COLO829 (cell line): Measurements from ENCODE around the gene SLC6A6.
"Not testable (repeated sequence)": the region's sequence is repeated elsewhere in the genome, so short reads cannot be mapped to it uniquely, and the experiment has no call there.

Experiments
- DNase-seq: peaks from one replicate; pipeline ENCODE4 v3.0.0; 2012; ENCODE audit warnings: low spot score

The SLC6A6 gene

GRCh38 chr3:14507757-14508504 lies 105.5 kb downstream of the SLC6A6 start:
- no peak for DNase-seq

GRCh38 chr3:14508505-14508819 lies 106.1 kb downstream of the SLC6A6 start:
- DNase-seq = no peak

- DNase-seq = peak; percentile 43
These were observed 106.8 kb downstream of the SLC6A6 start for GRCh38 chr3:14508966-14509795.

DNA sequence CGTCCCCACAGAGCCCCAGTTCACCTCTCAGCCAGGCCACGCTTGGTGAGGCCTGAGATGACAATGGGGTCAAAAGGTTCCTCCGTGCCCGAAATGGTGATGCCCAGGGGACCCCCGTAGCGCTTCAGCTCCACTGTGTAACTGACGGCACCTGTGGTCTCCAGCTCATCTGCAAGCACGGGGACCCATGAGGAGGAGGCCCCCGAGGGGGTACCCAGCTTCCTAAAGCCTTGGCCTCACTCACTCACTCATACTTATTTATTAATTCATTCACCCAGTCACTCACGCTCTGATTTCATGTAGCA lies 107.3 kb downstream of the SLC6A6 start:
- DNase-seq = no peak

DNA sequence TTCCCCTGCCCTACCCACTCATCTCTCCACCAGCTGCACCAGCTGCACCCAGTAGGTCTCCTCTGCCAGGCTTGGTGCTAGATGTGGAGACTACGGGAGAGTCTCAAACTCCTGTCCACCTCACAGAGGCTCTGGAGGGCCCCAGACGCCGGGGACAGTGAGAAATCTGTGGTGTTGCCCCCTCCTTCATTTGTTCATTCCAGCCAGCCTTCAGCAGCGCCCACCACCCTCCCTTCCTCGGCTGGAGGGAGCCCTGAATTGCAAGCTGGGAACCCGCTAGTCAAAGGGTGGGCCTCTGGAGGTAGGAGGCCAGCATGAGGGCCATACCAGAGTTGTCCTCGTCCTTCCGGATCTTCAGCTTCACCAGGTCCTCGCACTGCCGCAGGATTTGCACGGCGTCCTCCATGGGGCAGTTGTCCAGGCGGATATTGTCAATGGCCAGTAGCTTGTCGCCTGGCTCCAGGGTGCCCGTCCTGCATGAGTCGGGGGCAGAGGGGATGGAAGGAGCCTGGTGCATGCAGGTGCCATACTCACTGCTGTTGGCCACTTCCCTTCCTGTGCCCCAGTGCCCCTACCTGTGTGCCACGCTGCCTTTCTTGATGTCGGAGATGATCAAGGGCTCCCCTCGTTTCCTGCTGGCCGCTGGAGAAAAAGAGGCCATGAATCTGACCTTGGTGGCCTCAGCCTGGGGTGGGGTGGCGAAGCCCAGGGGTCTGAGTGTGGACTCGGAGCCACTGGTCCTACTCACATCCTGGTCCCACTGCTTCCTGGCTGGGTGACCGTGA lies 108.6 kb downstream of the SLC6A6 start:
- no peak for DNase-seq

GRCh38 chr3:14511623-14512280 lies 109.3 kb downstream of the SLC6A6 start:
- no peak for DNase-seq

- DNase-seq = no peak
These were observed 110.0 kb downstream of the SLC6A6 start for GRCh38 chr3:14512281-14512941.

- DNase-seq = no peak
These were observed 110.5 kb downstream of the SLC6A6 start for GRCh38 chr3:14512942-14513327.

DNA sequence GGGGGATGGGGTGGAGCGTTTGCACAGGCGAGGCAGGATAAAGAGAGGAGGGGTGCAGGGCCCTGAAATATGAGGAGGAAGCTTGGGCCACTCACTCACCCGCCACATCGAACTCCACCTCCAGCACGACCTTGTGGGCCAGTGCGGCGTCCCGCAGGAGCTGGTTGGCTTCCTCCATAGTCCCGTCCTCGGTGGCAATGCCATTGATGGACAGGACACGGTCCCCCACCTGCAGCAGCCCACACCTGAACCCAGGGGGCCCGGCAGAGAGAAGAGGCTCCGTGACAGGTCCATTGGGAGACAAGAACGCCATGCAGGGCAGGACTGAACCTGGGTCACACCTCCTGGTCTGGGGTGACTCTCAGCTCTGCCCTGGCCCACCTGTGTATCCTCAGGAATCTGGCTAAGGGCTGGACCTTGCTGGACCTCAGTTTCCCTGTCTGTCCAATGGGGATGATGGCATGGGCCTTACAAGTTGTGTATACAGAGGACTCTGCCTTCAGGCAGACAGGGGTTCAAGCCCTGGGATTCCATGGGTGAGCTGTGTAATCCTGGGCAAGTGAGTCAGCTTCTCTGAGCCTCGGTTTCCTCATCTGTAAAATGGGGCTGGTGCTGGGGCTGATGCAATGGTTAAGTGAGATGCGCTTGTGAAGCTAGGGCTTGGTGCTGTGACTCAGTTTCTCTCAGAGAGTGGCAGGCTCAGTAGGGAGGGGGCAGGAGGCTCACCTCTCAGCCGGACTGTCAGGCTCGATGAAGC lies 111.3 kb downstream of the SLC6A6 start:
- DNase-seq = no peak

DNA sequence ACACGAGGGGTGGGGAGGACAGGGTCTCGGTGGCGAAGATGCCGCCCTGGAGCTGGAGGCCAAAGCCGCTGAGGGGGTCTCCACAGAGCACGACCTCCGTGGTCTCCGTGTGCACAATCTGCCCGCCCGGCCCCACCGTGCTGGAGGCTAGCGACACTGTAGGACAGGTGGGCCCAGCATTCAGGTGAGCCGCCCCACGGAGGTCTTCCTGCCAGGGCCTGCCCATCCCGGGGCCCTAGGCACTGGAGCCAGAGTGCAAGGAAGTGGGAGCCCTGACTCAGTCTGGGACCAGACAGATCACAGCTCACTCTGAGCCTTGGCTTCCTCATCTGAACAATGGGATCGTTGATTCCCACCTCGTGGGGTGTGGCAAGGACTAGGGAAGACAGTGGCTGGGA lies 111.9 kb downstream of the SLC6A6 start:
- DNase-seq = no peak

- not testable (repeated sequence) for DNase-seq
These were observed 113.1 kb downstream of the SLC6A6 start for GRCh38 chr3:14515526-14515925.

DNA sequence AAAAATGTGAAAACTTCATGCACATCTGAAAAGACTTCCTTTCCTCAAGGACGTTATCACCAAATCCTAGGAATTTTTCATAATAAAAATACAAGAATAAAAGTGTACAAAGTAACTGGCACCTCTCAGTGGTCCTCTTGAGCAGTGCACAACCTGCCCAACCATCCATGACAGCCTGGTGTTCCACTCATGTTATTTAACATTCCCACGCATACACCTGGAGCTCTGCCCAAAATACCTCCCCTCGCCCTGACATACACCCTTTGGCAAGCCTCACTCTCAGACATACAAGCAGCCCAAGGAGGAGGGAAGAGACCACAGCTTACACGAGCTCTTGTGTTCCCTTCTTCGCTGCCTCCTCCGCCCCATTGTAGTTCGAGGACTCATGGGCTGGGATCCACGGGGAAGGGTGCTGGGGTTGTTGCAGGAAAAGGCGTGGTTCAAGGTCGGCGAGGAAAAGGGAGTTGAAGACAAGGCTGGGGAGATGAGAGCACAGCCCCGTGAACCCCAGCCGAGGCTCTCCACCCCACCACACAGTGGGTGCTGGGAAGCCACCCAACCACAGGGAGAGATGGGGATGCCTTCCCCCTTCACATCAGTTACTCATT lies 114.4 kb downstream of the SLC6A6 start:
- no peak for DNase-seq

- DNase-seq = no peak
These were observed 115.4 kb downstream of the SLC6A6 start for GRCh38 chr3:14517601-14518431.

DNA sequence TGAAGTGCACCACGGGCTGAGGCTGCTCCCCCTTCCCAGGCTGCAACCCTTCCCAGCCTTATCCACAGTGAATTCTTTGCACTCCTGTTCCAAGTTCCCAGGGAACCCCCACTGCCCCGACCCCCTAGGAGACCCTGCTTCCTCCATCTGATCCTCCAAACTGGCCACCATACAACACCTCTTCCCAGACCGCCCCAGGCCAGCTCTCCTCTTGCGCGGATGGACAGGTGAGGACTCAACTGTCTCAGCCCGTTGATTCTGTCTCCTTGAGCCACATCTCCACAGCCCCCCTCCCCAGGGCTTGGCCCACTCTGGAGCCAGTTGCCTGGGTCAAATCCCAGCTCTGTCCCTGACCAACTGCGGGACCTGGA lies 116.0 kb downstream of the SLC6A6 start:
- DNase-seq = no peak

DNA sequence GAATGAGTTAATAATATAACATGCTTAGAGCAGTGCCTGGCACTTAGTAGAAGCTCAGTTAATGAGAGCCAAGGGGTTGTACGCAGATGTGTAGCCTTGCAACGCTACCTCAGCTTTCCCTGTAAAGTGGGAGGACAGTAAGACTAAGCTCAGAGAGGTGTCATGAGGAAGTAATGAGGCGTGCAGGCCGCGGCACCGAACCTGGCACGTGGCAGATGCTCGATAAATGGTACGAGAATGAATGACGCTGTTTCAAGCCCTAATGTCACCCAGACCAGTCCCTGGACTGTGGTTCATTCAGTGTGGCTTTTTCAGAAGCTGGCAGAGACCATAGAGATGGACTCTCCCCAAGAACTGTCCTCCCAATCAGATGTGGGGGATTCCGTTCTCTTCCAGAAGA lies 116.5 kb downstream of the SLC6A6 start:
- no peak for DNase-seq

DNA sequence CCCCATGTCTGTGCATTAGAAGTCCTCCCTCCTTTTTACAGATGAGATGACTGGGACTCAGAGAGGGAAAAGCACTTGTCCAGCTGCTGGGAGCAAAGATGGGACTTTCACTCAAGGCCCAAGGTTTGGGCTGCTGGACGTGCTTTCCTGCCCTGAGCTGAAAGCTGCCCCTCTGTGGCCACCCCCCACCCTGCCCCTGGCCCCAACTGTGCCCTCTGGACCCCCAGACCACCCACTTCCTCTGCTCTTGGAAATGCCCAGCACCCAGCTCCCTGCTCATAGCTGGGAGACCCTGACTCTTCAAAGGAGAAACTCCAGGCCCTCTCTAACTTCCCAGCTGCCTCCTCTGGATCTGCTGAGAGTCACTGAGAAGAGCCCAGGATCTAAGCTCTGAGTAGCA lies 117.0 kb downstream of the SLC6A6 start:
- no peak for DNase-seq

DNA sequence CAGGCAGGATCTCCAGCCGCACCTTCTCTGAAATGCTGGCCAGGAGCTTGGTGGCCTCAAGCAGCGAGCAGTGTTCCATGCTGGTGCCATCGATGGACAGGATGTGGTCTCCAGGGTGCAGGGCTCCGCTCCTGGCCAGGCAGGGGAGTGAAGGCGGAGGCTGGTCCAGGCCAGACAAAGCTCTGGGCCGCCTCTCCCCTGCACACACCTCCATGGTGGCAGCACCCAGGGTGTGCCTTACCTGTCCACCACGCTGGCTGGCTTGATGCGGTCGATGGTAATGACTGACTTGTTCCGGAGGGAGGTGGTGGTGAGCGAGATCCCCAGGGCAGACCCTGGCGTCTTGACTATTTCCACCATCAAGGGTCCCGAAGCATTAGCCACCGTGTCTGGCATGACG lies 117.7 kb downstream of the SLC6A6 start:
- no peak for DNase-seq

DNA sequence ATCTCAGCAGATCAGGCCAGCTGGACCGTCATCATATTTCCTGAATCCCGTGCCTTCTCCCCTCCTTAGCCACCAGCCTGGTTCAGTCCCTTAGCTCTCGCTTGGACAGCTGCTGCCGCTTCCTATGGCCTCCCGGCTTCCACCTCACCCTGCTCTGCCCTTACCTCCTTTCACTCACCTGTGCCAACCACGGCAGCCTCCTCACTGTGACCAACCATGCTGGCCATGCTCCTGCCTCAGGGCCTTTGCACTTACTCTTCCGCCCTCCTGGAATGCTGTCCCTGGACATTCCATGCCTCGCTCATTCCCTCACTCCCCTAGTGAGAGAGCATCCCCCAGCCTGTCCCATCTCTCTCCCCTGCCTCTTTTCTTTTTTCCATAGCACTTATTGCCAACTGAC lies 118.6 kb downstream of the SLC6A6 start:
- no peak for DNase-seq

GRCh38 chr3:14521611-14522010 lies 119.2 kb downstream of the SLC6A6 start:
- DNase-seq = no peak

DNA sequence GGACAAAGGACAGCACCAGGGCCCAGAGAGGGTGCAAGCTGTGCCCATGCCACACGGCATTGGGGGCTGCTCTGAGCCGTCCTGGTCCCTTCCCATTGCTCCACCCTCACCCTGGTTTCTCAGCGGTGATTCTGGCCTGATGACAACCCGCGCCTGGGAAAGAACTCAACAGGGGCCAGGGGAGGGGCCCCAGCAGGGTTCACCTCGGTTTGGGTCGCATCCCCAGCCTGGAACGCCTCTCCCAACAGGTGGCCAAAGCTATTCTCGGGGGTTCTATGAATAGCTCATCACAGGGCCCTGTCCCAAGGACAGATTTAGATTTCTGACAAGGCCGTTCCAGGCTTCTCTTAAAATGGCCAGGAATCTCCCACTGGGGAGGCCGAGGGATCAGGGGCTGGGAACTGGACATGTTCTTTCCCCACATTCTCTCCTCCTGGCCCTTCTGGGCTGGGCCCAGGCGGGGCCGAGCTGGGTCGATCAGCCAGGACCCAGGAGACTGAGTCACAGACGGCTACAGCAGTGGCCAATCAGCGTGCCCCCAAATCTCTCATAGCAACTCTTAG lies 119.8 kb downstream of the SLC6A6 start:
- no peak for DNase-seq
